ENCODE results near the gene PADI1. TPM values are rescaled to one million over a fixed set of nuclear protein-coding genes. Genes with fewer than 3 reads are reported as not detected.

PADI1 gene
- polyA plus RNA-seq, 2 of the 4 experiments (the other 2 are of a cell fraction): 1.4 to 2.0 TPM

GRCh38 chr1:17188217-17188616 is 16.7 kb upstream of the PADI1 start:
- Histone ChIP-seq H3K4me2 (no peak overlapping the region), H3K4me3 (no peak overlapping the region), H3K4me1 (peaks cover 44% of the 10 kb centered on the region), H3K9me3 (no peaks in the 10 kb centered on the region; the same call in 2 of the 3 replicates), H3K27ac (peak overlapping the region in 1 of 2 experiments; percentile 81; a peak in 1 of 6 replicates)
- 90% methylated on average over 2 of the region's 2 CpGs for WGBS (ENCODE audit: missing lambda C conversion rate)
- no peak for ATAC-seq
- ChIA-PET CTCF (no interaction called here), POLR2A (no interaction called here)
- DNase-seq (ENCODE audit: low read depth in 1 of 2, low spot score in 1 of 2): no peak
- no peak for TF ChIP-seq MAX (IDR thresholded peaks at IDR 0.05)
- TF ChIP-seq MAFK (IDR thresholded peaks at IDR 0.05; ENCODE audit: partially characterized antibody): no peak
- no peak for TF ChIP-seq KDM5A (IDR thresholded peaks at IDR 0.05)
- TF ChIP-seq MAZ (IDR thresholded peaks at IDR 0.05; ENCODE audit: borderline replicate concordance, low read depth, low read length): no peak
- TF ChIP-seq FOSL2 (IDR thresholded peaks at IDR 0.05): no peak
- no peak for TF ChIP-seq FOSL2 (CRISPR knock-in tag; IDR thresholded peaks at IDR 0.05)
- no peak for TF ChIP-seq GATA3 (IDR thresholded peaks at IDR 0.05; ENCODE audit: borderline replicate concordance)
- TF ChIP-seq TFCP2L1 (CRISPR knock-in tag; IDR thresholded peaks at IDR 0.05): no peak
- no peak for TF ChIP-seq ZNF302 (CRISPR knock-in tag; IDR thresholded peaks at IDR 0.05)
- no peak for FAIRE-seq

GRCh38 chr1:17188889-17189631 is 15.9 kb upstream of the PADI1 start:
- TF ChIP-seq BHLHE40 (IDR thresholded peaks at IDR 0.05; ENCODE audit: low read depth, low read length) (no peak), MYC (IDR thresholded peaks at IDR 0.05; ENCODE audit: borderline replicate concordance, low read length) (no peak), ZSCAN20 (CRISPR knock-in tag; IDR thresholded peaks at IDR 0.05) (no peak), EP300 (IDR thresholded peaks at IDR 0.05) (no peak), HOXA7 (CRISPR knock-in tag; IDR thresholded peaks at IDR 0.05) (no peak), CHD2 (IDR thresholded peaks at IDR 0.05; ENCODE audit: low read length, partially characterized antibody) (no peak), ATOH8 (CRISPR knock-in tag; IDR thresholded peaks at IDR 0.05; ENCODE audit: low read depth) (no peak), RNF2 (IDR thresholded peaks at IDR 0.05; ENCODE audit: borderline replicate concordance, low read depth) (no peak), E2F6 (IDR thresholded peaks at IDR 0.05; ENCODE audit: borderline replicate concordance, low read depth) (no peak), RCOR1 (IDR thresholded peaks at IDR 0.05; ENCODE audit: low read depth, low read length) (no peak), JUN (IDR thresholded peaks at IDR 0.05) (no peak), GATA3 (IDR thresholded peaks at IDR 0.05; ENCODE audit: borderline replicate concordance) (no peak), CBX8 (IDR thresholded peaks at IDR 0.05) (no peak), TFCP2L1 (CRISPR knock-in tag; IDR thresholded peaks at IDR 0.05) (no peak)
- FAIRE-seq: no peak
- 95% methylated on average over 10 of the region's 10 CpGs for WGBS (ENCODE audit: missing lambda C conversion rate)
- H3K9me3 ChIP-seq: no peaks in the 10 kb centered on the region; the same call in 2 of the 3 replicates
- peaks cover 44% of the 10 kb centered on the region for H3K4me1 ChIP-seq
- no peak for DNase-seq (ENCODE audit: low read depth in 1 of 2, low spot score in 1 of 2)
- H3K4me2 ChIP-seq: peak overlapping the region; percentile 51; the same call in 1 of the 3 replicates
- no peak for ATAC-seq
- H3K4me3 ChIP-seq: no peak overlapping the region
- POLR2A ChIA-PET: interaction anchor here (2.6 kb wide), 1 partner anchor 44 kb away, joined by 18 read pairs; no protein-coding TSS in a partner anchor
- peak overlapping the region; percentile 80 to 93; a peak in 5 of 6 replicates for H3K27ac ChIP-seq
- CTCF ChIA-PET: interaction anchor here (1.0 to 2.2 kb wide), 2 partner anchors 48 to 63 kb away, joined by 3 to 8 read pairs; no protein-coding TSS in a partner anchor

GRCh38 chr1:17189632-17189990 is 15.3 kb upstream of the PADI1 start:
- Histone ChIP-seq H3K4me3 (no peak overlapping the region), H3K27ac (peak overlapping the region; percentile 80 to 93)
- 70% methylated on average over 2 of the region's 2 CpGs for WGBS (ENCODE audit: missing lambda C conversion rate)
- no peak for TF ChIP-seq GATA3 (IDR thresholded peaks at IDR 0.05; ENCODE audit: borderline replicate concordance)
- no peak for TF ChIP-seq MAZ (IDR thresholded peaks at IDR 0.05; ENCODE audit: borderline replicate concordance, low read depth, low read length)
- TF ChIP-seq EHF (CRISPR knock-in tag; IDR thresholded peaks at IDR 0.05): no peak
- no peak for TF ChIP-seq RAD21 (conservative IDR thresholded peaks at IDR 0.05 in 1 of 2, IDR thresholded peaks at IDR 0.05 in 1 of 2)
- TF ChIP-seq CBX2 (IDR thresholded peaks at IDR 0.05; ENCODE audit: borderline replicate concordance, low read depth): no peak
- no peak for TF ChIP-seq ZNF302 (CRISPR knock-in tag; IDR thresholded peaks at IDR 0.05)
- no peak for TF ChIP-seq REST (IDR thresholded peaks at IDR 0.05)
- TF ChIP-seq HDAC2 (IDR thresholded peaks at IDR 0.05): no peak
- no peak for TF ChIP-seq BHLHE40 (IDR thresholded peaks at IDR 0.05; ENCODE audit: low read depth, low read length)
- TF ChIP-seq PBX3 (IDR thresholded peaks at IDR 0.05): no peak

More at GRCh38 chr1:17189632-17189990, 15.3 kb upstream of the PADI1 start:
- POLR2A ChIA-PET: interaction anchor here (0.8 to 2.6 kb wide), 2 partner anchors 22 to 43 kb away, joined by 3 to 18 read pairs; no protein-coding TSS in a partner anchor
- DNase-seq (ENCODE audit: low read depth in 1 of 2, low spot score in 1 of 2): no peak
- Histone ChIP-seq H3K4me1 (peaks cover 44% of the 10 kb centered on the region), H3K4me2 (peak overlapping the region; percentile 51), H3K9me3 (no peaks in the 10 kb centered on the region; the same call in 2 of the 3 replicates)
- no peak for FAIRE-seq
- ATAC-seq: no peak
- CTCF ChIA-PET: interaction anchor here (1.0 to 2.2 kb wide), 2 partner anchors 47 to 64 kb away, joined by 3 to 8 read pairs; no protein-coding TSS in a partner anchor
